B cell (primary cell): ENCODE measurements around the gene ZNF836. TPM values are rescaled to one million over a fixed set of nuclear protein-coding genes. Genes with fewer than 3 reads are reported as not detected.
A peak's percentile ranks its signal among the peaks of the same experiment; 100 is the strongest.

Experiments used
- ATAC-seq: fragments of 200-7000 bp; cut with Tn5 transposase; one replicate; pipeline ENCODE4 v1.10.0; 2021; ENCODE audit warnings: low read depth, mild to moderate bottlenecking, moderate number of reproducible peaks, moderate library complexity
- CTCF ChIA-PET: fragments of 350-600 bp; sonication (Branson Sonifier 250); formaldehyde crosslinking; loops from one replicate; lab custom pipeline; 2021; ENCODE audit warnings: antibody characterized with exemption, inconsistent platforms; lab: Charles Lee
- POLR2A ChIA-PET: fragments of 350-600 bp; sonication (Branson Sonifier 250); formaldehyde crosslinking; loops from one replicate; lab custom pipeline; 2021; ENCODE audit warnings: antibody characterized with exemption; lab: Charles Lee
- DNase-seq: peaks from one replicate; pipeline ENCODE4 v3.0.0; 2013
- H2AFZ ChIP-seq: 2 replicates; pipeline ENCODE4 v1.6.1; 2012; ENCODE audit warnings: mild to moderate bottlenecking, low read depth, low read length; ENCODE audit not compliant: insufficient read depth, poor library complexity, severe bottlenecking
- H3K27ac ChIP-seq, 2 donors: 1 replicate in 1 of 2; 2 replicates in 1 of 2; pipeline ENCODE4 v1.5.1; 2012 to 2013; ENCODE audit warnings: low read length in 2 of 2, mild to moderate bottlenecking in 2 of 2, moderate library complexity in 1 of 2
- H3K27me3 ChIP-seq, 4 experiments: fragments of 200-600 bp in 1 of 4; sonication (generic) in 1 of 4; replicated peaks in 1 of 4; 1 replicate in 2 of 4; 2 replicates in 2 of 4; pipeline versions ENCODE4 v1.6.1 to v1.7.0; 2013 to 2016; ENCODE audit warnings: low read length in 3 of 4, mild to moderate bottlenecking in 2 of 4, mixed read lengths in 1 of 4, moderate library complexity in 1 of 4; ENCODE audit not compliant: insufficient read depth in 4 of 4, control insufficient read depth in 3 of 4; ENCODE audit errors: control extremely low read depth in 1 of 4
- H3K36me3 ChIP-seq, 2 experiments: replicated peaks in 1 of 2; 1 replicate in 1 of 2; 2 replicates in 1 of 2; pipeline versions ENCODE4 v1.6.1 to v1.7.1; 2013; ENCODE audit warnings: low read length in 1 of 2; ENCODE audit not compliant: insufficient read depth in 2 of 2, control insufficient read depth in 1 of 2; ENCODE audit errors: control extremely low read depth in 1 of 2, extremely low read depth in 1 of 2
- H3K4me1 ChIP-seq, 2 donors: fragments of 200-600 bp in 1 of 2; sonication (generic) in 1 of 2; 1 replicate in 1 of 2; 2 replicates in 1 of 2; pipeline versions ENCODE4 v1.5.1 to v1.6.1; 2013 to 2017; ENCODE audit warnings: low read length in 2 of 2; ENCODE audit not compliant: control insufficient read depth in 2 of 2, insufficient read depth in 2 of 2
- H3K4me2 ChIP-seq: replicated peaks from 2 replicates; pipeline ENCODE3; 2012; ENCODE audit warnings: mild to moderate bottlenecking, low read depth, low read length; ENCODE audit not compliant: poor library complexity, severe bottlenecking
- H3K4me3 ChIP-seq, 5 experiments: fragments of 200-600 bp in 1 of 5; sonication (generic) in 1 of 5; 1 replicate in 3 of 5; 2 replicates in 2 of 5; pipeline versions ENCODE4 v1.5.1 to v1.7.0; 2011 to 2016; ENCODE audit warnings: low read length in 4 of 5, mild to moderate bottlenecking in 4 of 5, low read depth in 2 of 5, control low read depth in 1 of 5, moderate library complexity in 1 of 5; ENCODE audit not compliant: insufficient read depth in 1 of 5; ENCODE audit errors: control extremely low read depth in 1 of 5, extremely low read depth in 1 of 5
- H3K79me2 ChIP-seq: fragments of 200-600 bp; sonication (generic); one replicate; pipeline ENCODE4 v1.6.0; 2016; ENCODE audit warnings: low read length; ENCODE audit not compliant: control insufficient read depth, insufficient read depth
- H3K9ac ChIP-seq: fragments of 200-600 bp; sonication (generic); 2 replicates; pipeline ENCODE4 v1.6.1; 2017; ENCODE audit warnings: mild to moderate bottlenecking, low read length, moderate library complexity
- H3K9me3 ChIP-seq, 3 donors: one replicate each; pipeline versions ENCODE4 v1.6.1 to v1.7.1; 2013; ENCODE audit warnings: low read length in 2 of 3; ENCODE audit not compliant: control insufficient read depth in 2 of 3, insufficient read depth in 1 of 3; ENCODE audit errors: control extremely low read depth in 1 of 3
- H4K20me1 ChIP-seq: 2 replicates; pipeline ENCODE4 v1.6.0; 2012; ENCODE audit warnings: mild to moderate bottlenecking, low read length; ENCODE audit not compliant: insufficient read depth, control insufficient read depth, poor library complexity, severe bottlenecking
- H3K27ac Mint-ChIP-seq: one replicate; pipeline ENCODE4 v1.8.0; 2021; ENCODE audit warnings: mixed read lengths
- H3K27me3 Mint-ChIP-seq: one replicate; pipeline ENCODE4 v1.8.0; 2021; ENCODE audit warnings: mixed read lengths
- H3K4me1 Mint-ChIP-seq: one replicate; pipeline ENCODE4 v1.8.0; 2021; ENCODE audit warnings: mixed read lengths
- H3K4me3 Mint-ChIP-seq: one replicate; pipeline ENCODE4 v1.8.0; 2021; ENCODE audit warnings: mixed read lengths
- H3K9me3 Mint-ChIP-seq: one replicate; pipeline ENCODE4 v1.8.0; 2022; ENCODE audit warnings: mixed read lengths; ENCODE audit not compliant: insufficient read depth
- CTCF ChIP-seq: fragments of 200-600 bp; IDR thresholded peaks from one replicate; pipeline ENCODE4 v1.8.0; 2022; ENCODE audit warnings: antibody characterized with exemption, mild to moderate bottlenecking
- EZH2 ChIP-seq: IDR thresholded peaks from 2 replicates; pipeline ENCODE4 v1.6.1; 2012; ENCODE audit warnings: borderline replicate concordance, low read depth, mild to moderate bottlenecking, moderate library complexity, low read length; ENCODE audit not compliant: insufficient read depth, poor library complexity, severe bottlenecking
- WGBS: methylation state at CpG from one replicate; pipeline ENCODE4 v1.1.5; 2013; ENCODE audit warnings: missing lambda C conversion rate; ENCODE audit not compliant: insufficient coverage; 5-methylcytosine and 5-hydroxymethylcytosine counted together
- intact Hi-C: fragments of 100-400 bp; cut with micrococcal nuclease; formaldehyde crosslinking; loops from one replicate; pipeline ENCODE4 v1.10.0; 2022
- polyA plus RNA-seq: library from polyadenylated mRNA; depleted of rRNA; stranded (reverse); fragments of >200 nt; gene quantifications from 2 replicates; pipeline ENCODE4 v1.2.3, GENCODE V29; 2012
- total RNA-seq, 2 donors: library from RNA; stranded (reverse); fragments of 120-200 nt in 1 of 2; gene quantifications; 1 replicate in 1 of 2; 2 replicates in 1 of 2; pipeline versions ENCODE4 v1.2.3 to v1.2.4, GENCODE V29; 2013 to 2022

Gene ZNF836
- total and polyA plus RNA-seq, 2 donors (not counting 1 experiment from before 2014, with no cell fraction given), result 8.1 to 46.4 TPM

- no peak overlapping the region for H3K27ac ChIP-seq
- no peak for TF ChIP-seq CTCF
- TF ChIP-seq EZH2, result no peak
- no peak overlapping the region for H2AFZ ChIP-seq
- no peaks in the 10 kb centered on the region for H3K36me3 ChIP-seq
- Mint-ChIP-seq H3K4me1 (peaks cover 31% of the 10 kb centered on the region), H3K4me3 (no peak overlapping the region), H3K27me3 (no peaks in the 10 kb centered on the region), H3K27ac (no peak overlapping the region), H3K9me3 (no peaks in the 10 kb centered on the region)
- ATAC-seq, result no peak
- DNase-seq, result no peak
- intact Hi-C loops, result loop anchor here (5.0 kb wide), 1 partner anchor 395 kb away; no protein-coding TSS in a partner anchor
- no peak overlapping the region for H3K4me2 ChIP-seq
- ChIA-PET CTCF (interaction anchor here (6.0 kb wide), 1 partner anchor 96 kb away, joined by 82 read pairs; no protein-coding TSS in a partner anchor), POLR2A (no interaction called here)
- H3K79me2 ChIP-seq, result peaks cover 10% of the 10 kb centered on the region
- H3K4me1 ChIP-seq, result peaks cover 19 to 20% of the 10 kb centered on the region in 2 donors
- H3K4me3 ChIP-seq, result no peak overlapping the region
- H3K9me3 ChIP-seq, result peaks cover 0 to 28% (median 2%) of the 10 kb centered on the region in 3 donors
- no peaks in the 10 kb centered on the region for H4K20me1 ChIP-seq
- no peaks in the 10 kb centered on the region for H3K27me3 ChIP-seq
- H3K9ac ChIP-seq, result no peak overlapping the region
- no CpG with 5 or more reads among the region's 3 CpGs for WGBS
These were observed 29.3 kb downstream of the ZNF836 start for GRCh38 chr19:52142001-52142595.

GRCh38 chr19:52141203-52141602, 30.2 kb downstream of the ZNF836 start:
- Mint-ChIP-seq H3K9me3 (no peaks in the 10 kb centered on the region), H3K4me3 (no peak overlapping the region), H3K27ac (peak overlapping the region; percentile 10), H3K27me3 (no peaks in the 10 kb centered on the region), H3K4me1 (peaks cover 31% of the 10 kb centered on the region)
- ChIA-PET POLR2A (interaction anchor here (1.1 kb wide), 1 partner anchor 30 kb away, joined by 5 read pairs; the partner anchor contains the start of gene ZNF836), CTCF (interaction anchor here (6.0 kb wide), 1 partner anchor 96 kb away, joined by 82 read pairs; no protein-coding TSS in a partner anchor)
- peaks cover 16% of the 10 kb centered on the region for H3K79me2 ChIP-seq
- H3K4me1 ChIP-seq, result peaks cover 19 to 20% of the 10 kb centered on the region in 2 donors
- no peak for DNase-seq
- H3K4me2 ChIP-seq, result no peak overlapping the region
- no CpG with 5 or more reads among the region's 2 CpGs for WGBS
- no peaks in the 10 kb centered on the region for H3K27me3 ChIP-seq
- peaks cover 0 to 24% (median 2%) of the 10 kb centered on the region in 3 donors for H3K9me3 ChIP-seq
- no peak overlapping the region for H3K4me3 ChIP-seq
- intact Hi-C loops, result loop anchor here (5.0 kb wide), 1 partner anchor 396 kb away; no protein-coding TSS in a partner anchor
- ATAC-seq, result no peak
- no peak overlapping the region for H3K9ac ChIP-seq
- no peak overlapping the region for H3K27ac ChIP-seq
- H2AFZ ChIP-seq, result no peak overlapping the region
- H3K36me3 ChIP-seq, result no peaks in the 10 kb centered on the region
- TF ChIP-seq CTCF, result no peak
- H4K20me1 ChIP-seq, result no peaks in the 10 kb centered on the region
